ENCODE data around the gene HNRNPR.

DNA sequence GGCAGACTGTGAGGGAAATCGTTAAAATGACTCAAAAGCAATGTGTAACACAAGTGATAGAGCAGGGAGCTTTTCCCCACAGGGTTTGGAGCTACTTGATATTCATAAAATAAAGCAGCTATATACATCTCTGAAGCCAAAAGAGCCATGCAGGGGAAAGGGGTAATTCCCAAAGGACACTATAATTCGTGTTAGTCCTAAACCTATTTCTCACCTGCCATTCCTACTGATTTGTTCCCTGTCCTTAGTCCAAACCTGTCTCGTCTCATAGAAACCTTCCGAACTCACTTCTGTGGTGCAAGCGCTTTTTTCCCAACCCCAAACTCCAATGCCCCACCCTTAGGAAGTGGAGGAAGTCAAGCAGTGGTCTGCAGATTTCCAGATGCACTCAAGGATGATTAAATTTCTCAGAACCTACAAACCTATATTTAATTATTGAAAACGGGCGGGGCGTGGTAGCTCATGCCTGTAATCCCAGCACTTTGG lies 946 bp upstream of the HNRNPR start:
- TF ChIP-seq ZNF384 (IDR thresholded peaks at IDR 0.05) (no peak), BHLHE40 (IDR thresholded peaks at IDR 0.05; ENCODE audit: borderline replicate concordance) (no peak), FOXK2 (IDR thresholded peaks at IDR 0.05) (no peak), LEF1 (IDR thresholded peaks at IDR 0.05; ENCODE audit: borderline replicate concordance) (no peak), L3MBTL2 (conservative IDR thresholded peaks at IDR 0.05) (peak; percentile 4; the same call in 1 of the 2 replicates)

All from HEK293T (cell line).